ENCODE measurements around the gene TUT1.
A peak's percentile ranks its signal among the peaks of the same experiment; 100 is the strongest.

TUT1 gene

DNA sequence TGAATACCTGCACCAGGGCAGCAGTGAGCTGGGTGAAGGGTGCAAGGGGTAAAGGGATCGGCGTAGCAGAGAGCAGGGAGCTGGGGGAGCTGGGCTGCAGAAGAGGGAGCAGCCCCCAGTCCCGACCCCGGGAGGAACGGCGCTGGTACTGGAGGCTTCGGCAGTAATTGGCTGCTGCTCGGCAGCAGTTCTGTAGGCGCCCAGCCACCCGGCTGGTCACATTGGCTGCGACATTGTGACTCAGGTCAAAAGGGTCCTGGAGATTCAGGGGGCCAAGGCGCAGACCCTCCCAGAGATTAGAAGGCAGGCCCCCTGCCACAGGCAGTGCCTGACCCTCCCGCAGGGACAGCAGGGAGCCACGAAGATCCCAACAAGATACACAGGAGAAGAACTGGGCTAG, 15.5 kb downstream of the TUT1 start:
- H3K27me3 ChIP-seq (ENCODE audit: control insufficient read depth in 3 of 3, insufficient read depth in 3 of 3, low read depth in 1 of 3, low read length in 3 of 3), result no peaks in the 10 kb centered on the region
- H2BK12ac ChIP-seq (ENCODE audit: low read length), result no peak overlapping the region
- no peak overlapping the region for H2AFZ ChIP-seq (ENCODE audit: low read length)
- H3K79me1 ChIP-seq (ENCODE audit: low read depth, low read length), result peaks cover 10% of the 10 kb centered on the region
- no peak overlapping the region for H4K8ac ChIP-seq (ENCODE audit: low read depth, low read length)
- WGBS, 2 donors (ENCODE audit: extremely low coverage in 2 of 2, insufficient read length in 2 of 2, insufficient replicate concordance in 1 of 2), result no CpG with 5 or more reads among the region's 14 CpGs
- H3K4me3 ChIP-seq (ENCODE audit: low read length in 2 of 2), result no peak overlapping the region
- H3K9ac ChIP-seq (ENCODE audit: low read depth, low read length, poor library complexity), result no peak overlapping the region
- no peak overlapping the region for H2BK5ac ChIP-seq (ENCODE audit: low read length)
- no peaks in the 10 kb centered on the region for H3K9me3 ChIP-seq (replicated peaks in 1 of 2; ENCODE audit: control insufficient read depth in 2 of 2, insufficient read depth in 1 of 2, low read depth in 1 of 2, low read length in 2 of 2)
- H3K14ac ChIP-seq (ENCODE audit: low read length), result no peak overlapping the region
- no peak overlapping the region for H3K18ac ChIP-seq (ENCODE audit: low read length)
- no peak for DNase-seq (ENCODE audit: low spot score)
- peaks cover 7 to 15% of the 10 kb centered on the region in 2 donors for H3K4me1 ChIP-seq (ENCODE audit: control insufficient read depth in 2 of 2, insufficient read depth in 1 of 2, low read depth in 1 of 2, low read length in 2 of 2)
- no peak overlapping the region for H4K91ac ChIP-seq (ENCODE audit: low read depth, low read length, poor library complexity)
- H3K4ac ChIP-seq (ENCODE audit: low read length), result no peak overlapping the region
- no peak overlapping the region for H3K4me2 ChIP-seq (ENCODE audit: insufficient read depth, low read length, poor library complexity, severe bottlenecking)
- no peak overlapping the region for H2AK5ac ChIP-seq (ENCODE audit: low read depth, low read length)
- no peak overlapping the region for H2BK15ac ChIP-seq (ENCODE audit: low read length)
- no peak overlapping the region for H3K23ac ChIP-seq (ENCODE audit: low read depth, low read length, poor library complexity)
- no peak overlapping the region for H3K27ac ChIP-seq (replicated peaks; ENCODE audit: low read length)
- peaks cover 34 to 80% of the 10 kb centered on the region in 2 donors for H3K36me3 ChIP-seq (replicated peaks in 1 of 2; ENCODE audit: control insufficient read depth in 2 of 2, insufficient read depth in 2 of 2, low read length in 2 of 2)
- no peak overlapping the region for H2BK120ac ChIP-seq (ENCODE audit: low read depth, low read length)

DNA sequence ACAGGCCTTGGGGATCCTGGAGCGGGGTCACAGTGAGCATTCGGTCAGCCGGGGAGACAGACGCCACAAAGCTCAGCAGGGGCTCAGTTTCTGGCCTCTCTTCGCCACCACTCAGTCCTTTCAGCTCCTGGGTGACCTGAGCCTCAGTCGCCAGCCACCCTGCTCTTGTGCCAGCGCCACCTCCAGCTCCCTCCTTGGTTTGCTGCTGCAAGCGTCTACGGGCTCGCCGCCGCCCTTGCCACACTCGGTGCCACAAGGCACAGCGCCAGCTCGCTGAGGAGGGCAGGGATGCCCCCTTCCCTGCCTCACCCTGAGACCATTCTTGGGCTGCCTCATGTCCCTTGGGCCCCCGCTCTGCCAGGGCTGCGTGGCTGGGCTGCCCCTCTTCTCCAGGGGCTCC, 16.2 kb downstream of the TUT1 start:
- no peak overlapping the region for H2BK120ac ChIP-seq (ENCODE audit: low read depth, low read length)
- no peak overlapping the region for H4K91ac ChIP-seq (ENCODE audit: low read depth, low read length, poor library complexity)
- peak overlapping the region; percentile 95 for H4K8ac ChIP-seq (ENCODE audit: low read depth, low read length)
- H2BK5ac ChIP-seq (ENCODE audit: low read length), result no peak overlapping the region
- H3K27me3 ChIP-seq (ENCODE audit: control insufficient read depth in 3 of 3, insufficient read depth in 3 of 3, low read depth in 1 of 3, low read length in 3 of 3), result no peaks in the 10 kb centered on the region
- H3K18ac ChIP-seq (ENCODE audit: low read length), result no peak overlapping the region
- H3K4me3 ChIP-seq (ENCODE audit: low read length in 2 of 2), result peak overlapping the region in 1 of 2 donors; percentile 94
- peak overlapping the region; percentile 86 for H3K14ac ChIP-seq (ENCODE audit: low read length)
- H2AK5ac ChIP-seq (ENCODE audit: low read depth, low read length), result no peak overlapping the region
- peak overlapping the region; percentile 34 for H3K9ac ChIP-seq (ENCODE audit: low read depth, low read length, poor library complexity)
- DNase-seq (ENCODE audit: low spot score), result no peak
- H2AFZ ChIP-seq (ENCODE audit: low read length), result no peak overlapping the region
- H2BK12ac ChIP-seq (ENCODE audit: low read length), result peak overlapping the region; percentile 35
- peaks cover 10% of the 10 kb centered on the region for H3K79me1 ChIP-seq (ENCODE audit: low read depth, low read length)
- H3K36me3 ChIP-seq (replicated peaks in 1 of 2; ENCODE audit: control insufficient read depth in 2 of 2, insufficient read depth in 2 of 2, low read length in 2 of 2), result peaks cover 40 to 84% of the 10 kb centered on the region in 2 donors
- no peak overlapping the region for H3K4ac ChIP-seq (ENCODE audit: low read length)
- no peak overlapping the region for H3K4me2 ChIP-seq (ENCODE audit: insufficient read depth, low read length, poor library complexity, severe bottlenecking)
- H2BK15ac ChIP-seq (ENCODE audit: low read length), result no peak overlapping the region
- no peak overlapping the region for H3K27ac ChIP-seq (replicated peaks; ENCODE audit: low read length)
- WGBS, 2 donors (ENCODE audit: extremely low coverage in 2 of 2, insufficient read length in 2 of 2, insufficient replicate concordance in 1 of 2), result no CpG with 5 or more reads among the region's 17 CpGs
- H3K4me1 ChIP-seq (ENCODE audit: control insufficient read depth in 2 of 2, insufficient read depth in 1 of 2, low read depth in 1 of 2, low read length in 2 of 2), result peaks cover 7 to 15% of the 10 kb centered on the region in 2 donors
- H3K23ac ChIP-seq (ENCODE audit: low read depth, low read length, poor library complexity), result no peak overlapping the region
- no peaks in the 10 kb centered on the region for H3K9me3 ChIP-seq (replicated peaks in 1 of 2; ENCODE audit: control insufficient read depth in 2 of 2, insufficient read depth in 1 of 2, low read depth in 1 of 2, low read length in 2 of 2)

DNA sequence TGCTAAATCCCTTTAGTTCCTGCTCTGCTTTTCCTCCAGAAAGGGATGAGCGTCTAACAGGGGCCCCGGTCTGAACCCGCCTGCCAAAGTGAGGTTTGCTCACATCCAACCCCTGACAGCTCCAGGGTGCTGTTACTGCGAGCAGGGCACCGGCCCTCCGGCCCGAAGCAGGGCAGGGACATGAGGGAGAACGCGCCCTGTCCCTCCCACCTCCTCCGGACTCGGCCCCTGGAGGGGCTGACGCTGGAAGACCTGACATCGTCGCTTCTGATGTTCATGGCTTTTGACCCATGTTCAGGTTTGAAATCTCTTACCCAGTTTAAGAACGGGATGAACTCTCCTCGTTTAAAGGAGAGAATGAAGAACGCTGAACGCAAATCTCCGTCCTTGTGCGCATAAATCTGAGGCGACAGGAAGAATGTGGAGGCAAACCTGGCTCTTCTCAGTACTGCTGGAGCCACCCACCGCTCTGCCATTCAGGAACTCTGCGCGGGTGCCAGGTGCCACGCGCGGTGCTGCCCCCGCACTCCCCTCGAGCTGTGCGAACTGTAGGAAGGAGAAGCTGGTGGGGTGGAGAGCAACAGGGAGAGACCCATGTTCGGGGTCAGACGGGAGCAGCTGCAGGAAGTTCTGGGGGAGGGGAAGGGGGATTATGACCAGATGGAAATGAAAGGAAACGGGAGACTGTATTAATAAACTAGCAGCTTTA, 16.8 kb downstream of the TUT1 start:
- no peaks in the 10 kb centered on the region for H3K27me3 ChIP-seq (ENCODE audit: control insufficient read depth in 3 of 3, insufficient read depth in 3 of 3, low read depth in 1 of 3, low read length in 3 of 3)
- H2BK5ac ChIP-seq (ENCODE audit: low read length), result no peak overlapping the region
- H3K4me2 ChIP-seq (ENCODE audit: insufficient read depth, low read length, poor library complexity, severe bottlenecking), result peak overlapping the region; percentile 83
- H2AFZ ChIP-seq (ENCODE audit: low read length), result peak overlapping the region; percentile 91
- H3K23ac ChIP-seq (ENCODE audit: low read depth, low read length, poor library complexity), result no peak overlapping the region
- peaks cover 10% of the 10 kb centered on the region for H3K79me1 ChIP-seq (ENCODE audit: low read depth, low read length)
- peak overlapping the region; percentile 42 for H3K27ac ChIP-seq (replicated peaks; ENCODE audit: low read length)
- peaks cover 7 to 15% of the 10 kb centered on the region in 2 donors for H3K4me1 ChIP-seq (ENCODE audit: control insufficient read depth in 2 of 2, insufficient read depth in 1 of 2, low read depth in 1 of 2, low read length in 2 of 2)
- H4K91ac ChIP-seq (ENCODE audit: low read depth, low read length, poor library complexity), result peak overlapping the region; percentile 47
- no peak for DNase-seq (ENCODE audit: low spot score)
- H2AK5ac ChIP-seq (ENCODE audit: low read depth, low read length), result no peak overlapping the region
- H3K9me3 ChIP-seq (replicated peaks in 1 of 2; ENCODE audit: control insufficient read depth in 2 of 2, insufficient read depth in 1 of 2, low read depth in 1 of 2, low read length in 2 of 2), result no peaks in the 10 kb centered on the region
- peak overlapping the region; percentile 84 to 94 for H3K4me3 ChIP-seq (ENCODE audit: low read length in 2 of 2)
- no peak overlapping the region for H2BK12ac ChIP-seq (ENCODE audit: low read length)
- H3K18ac ChIP-seq (ENCODE audit: low read length), result peak overlapping the region; percentile 66
- no CpG with 5 or more reads among the region's 33 CpGs for WGBS, 2 donors (ENCODE audit: extremely low coverage in 2 of 2, insufficient read length in 2 of 2, insufficient replicate concordance in 1 of 2)
- no peak overlapping the region for H2BK120ac ChIP-seq (ENCODE audit: low read depth, low read length)
- peaks cover 42 to 84% of the 10 kb centered on the region in 2 donors for H3K36me3 ChIP-seq (replicated peaks in 1 of 2; ENCODE audit: control insufficient read depth in 2 of 2, insufficient read depth in 2 of 2, low read length in 2 of 2)
- peak overlapping the region; percentile 82 for H3K9ac ChIP-seq (ENCODE audit: low read depth, low read length, poor library complexity)
- no peak overlapping the region for H3K4ac ChIP-seq (ENCODE audit: low read length)
- H3K14ac ChIP-seq (ENCODE audit: low read length), result no peak overlapping the region
- H2BK15ac ChIP-seq (ENCODE audit: low read length), result no peak overlapping the region
- H4K8ac ChIP-seq (ENCODE audit: low read depth, low read length), result peak overlapping the region; percentile 24

DNA sequence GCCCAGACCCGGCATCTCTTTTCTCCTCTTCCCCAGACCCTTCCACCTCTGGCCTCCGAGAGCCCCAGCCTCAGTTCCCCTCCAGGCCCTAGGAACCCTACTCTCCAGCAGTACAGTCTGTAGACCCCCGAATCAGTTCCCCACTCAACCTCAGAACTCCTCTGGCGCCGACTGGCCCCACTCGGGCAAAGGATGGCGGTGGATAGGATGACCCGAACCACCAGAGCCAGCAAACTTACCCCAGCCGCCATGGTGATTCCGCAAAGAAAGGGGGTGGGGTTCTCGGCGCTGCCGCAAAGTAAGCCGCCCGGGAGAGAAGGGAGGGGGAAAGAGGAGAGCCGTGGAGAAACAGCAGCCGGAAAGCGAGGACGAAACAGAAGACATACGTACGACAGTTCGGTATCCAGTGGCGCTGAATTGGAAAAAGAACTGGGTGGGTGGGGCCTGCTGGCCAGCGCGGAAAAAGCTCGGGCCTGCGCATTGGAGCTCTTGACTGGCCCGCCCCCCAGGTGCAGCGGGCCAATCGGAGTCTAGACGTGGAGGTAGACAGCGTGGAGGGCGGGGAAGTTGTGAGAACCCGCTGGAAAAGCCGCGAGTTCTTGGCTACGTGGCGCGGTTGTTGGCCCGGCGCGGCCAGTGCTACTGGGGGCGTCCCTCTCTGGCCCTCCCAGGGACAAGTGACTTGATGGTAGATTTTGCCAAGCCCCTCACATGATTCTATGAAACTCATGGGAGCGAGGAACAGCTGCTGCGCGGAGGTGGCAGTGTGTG, 17.5 kb downstream of the TUT1 start, which contains the start of gene EEF1G:
Gene EEF1G, minus strand, starts transcription at position 300 of the 771 bp plus-strand sequence. Its CDS starts 49 bp downstream, at position 251.
- WGBS, 2 donors (ENCODE audit: extremely low coverage in 2 of 2, insufficient read length in 2 of 2, insufficient replicate concordance in 1 of 2), result no CpG with 5 or more reads among the region's 46 CpGs
- Histone ChIP-seq H3K4me2 (ENCODE audit: insufficient read depth, low read length, poor library complexity, severe bottlenecking) (peak within 1 kb of the TSS; percentile 83), H2BK5ac (ENCODE audit: low read length) (peak within 1 kb of the TSS; percentile 69), H3K27ac (replicated peaks; ENCODE audit: low read length) (peak within 1 kb of the TSS; percentile 42), H3K27me3 (ENCODE audit: control insufficient read depth in 3 of 3, insufficient read depth in 3 of 3, low read depth in 1 of 3, low read length in 3 of 3) (no peaks in the 10 kb centered on the region), H3K4ac (ENCODE audit: low read length) (no peak within 1 kb of the TSS), H2BK120ac (ENCODE audit: low read depth, low read length) (no peak within 1 kb of the TSS), H3K79me1 (ENCODE audit: low read depth, low read length) (peaks cover 10% of the 10 kb centered on the region), H3K23ac (ENCODE audit: low read depth, low read length, poor library complexity) (peak within 1 kb of the TSS; percentile 86), H3K4me1 (ENCODE audit: control insufficient read depth in 2 of 2, insufficient read depth in 1 of 2, low read depth in 1 of 2, low read length in 2 of 2) (peaks cover 7 to 15% of the 10 kb centered on the region in 2 donors), H3K9ac (ENCODE audit: low read depth, low read length, poor library complexity) (peak within 1 kb of the TSS; percentile 93), H4K91ac (ENCODE audit: low read depth, low read length, poor library complexity) (peak within 1 kb of the TSS; percentile 47), H3K36me3 (replicated peaks in 1 of 2; ENCODE audit: control insufficient read depth in 2 of 2, insufficient read depth in 2 of 2, low read length in 2 of 2) (peaks cover 41 to 84% of the 10 kb centered on the region in 2 donors), H2AFZ (ENCODE audit: low read length) (peak within 1 kb of the TSS; percentile 91), H2BK12ac (ENCODE audit: low read length) (no peak within 1 kb of the TSS), H2BK15ac (ENCODE audit: low read length) (no peak within 1 kb of the TSS), H3K18ac (ENCODE audit: low read length) (peak within 1 kb of the TSS; percentile 94), H3K14ac (ENCODE audit: low read length) (peak within 1 kb of the TSS; percentile 67), H4K8ac (ENCODE audit: low read depth, low read length) (peak within 1 kb of the TSS; percentile 24), H3K4me3 (ENCODE audit: low read length in 2 of 2) (peak within 1 kb of the TSS; percentile 91 to 94), H2AK5ac (ENCODE audit: low read depth, low read length) (peak within 1 kb of the TSS; percentile 77), H3K9me3 (replicated peaks in 1 of 2; ENCODE audit: control insufficient read depth in 2 of 2, insufficient read depth in 1 of 2, low read depth in 1 of 2, low read length in 2 of 2) (no peaks in the 10 kb centered on the region)
- peak; percentile 99 for DNase-seq (ENCODE audit: low spot score)

All from neuronal stem cell (in vitro differentiated cells).